NCI-H1930 (cell line): ENCODE measurements around the gene ANKRD60.

Source experiments
- DNase-seq, 2 experiments: peaks; one replicate each; lab custom pipeline; 2025; lab: John Stamatoyannopoulos, UW

The ANKRD60 gene

GRCh38 chr20:58223358-58223941 is 5.0 kb downstream of the ANKRD60 start:
- DNase-seq, result no peak

GRCh38 chr20:58222446-58222845 is 6.0 kb downstream of the ANKRD60 start:
- no peak for DNase-seq

- no peak for DNase-seq
Measured at GRCh38 chr20:58219342-58219700, 9.1 kb downstream of the ANKRD60 start.

- DNase-seq, result no peak
Measured at GRCh38 chr20:58218665-58219341, 9.7 kb downstream of the ANKRD60 start.

GRCh38 chr20:58216334-58216733 is 12.1 kb downstream of the ANKRD60 start:
- no peak for DNase-seq

- no peak for DNase-seq
Measured at GRCh38 chr20:58215116-58215515, 13.3 kb downstream of the ANKRD60 start.

- no peak for DNase-seq
Measured at GRCh38 chr20:58214310-58214709, 14.1 kb downstream of the ANKRD60 start.

- DNase-seq, result no peak
Measured at GRCh38 chr20:58213716-58214115, 14.7 kb downstream of the ANKRD60 start.

- peak in 1 of 2 experiments; percentile 36 for DNase-seq
Measured at GRCh38 chr20:58213121-58213520, 15.3 kb downstream of the ANKRD60 start.

- DNase-seq, result peak; percentile 43 to 52
Measured at GRCh38 chr20:58212636-58213035, 15.8 kb downstream of the ANKRD60 start.

GRCh38 chr20:58210398-58210747 is 18.1 kb downstream of the ANKRD60 start:
- DNase-seq, result no peak

- peak; percentile 50 to 86 for DNase-seq
Measured at GRCh38 chr20:58209652-58210397, 18.6 kb downstream of the ANKRD60 start.

GRCh38 chr20:58208944-58209343 is 19.5 kb downstream of the ANKRD60 start:
- DNase-seq, result no peak

GRCh38 chr20:58205850-58206249 is 22.6 kb downstream of the ANKRD60 start:
- DNase-seq, result no peak

- DNase-seq, result no peak
Measured at GRCh38 chr20:58202044-58202443, 26.4 kb downstream of the ANKRD60 start.

- DNase-seq, result no peak
Measured at GRCh38 chr20:58201616-58202015, 26.8 kb downstream of the ANKRD60 start.

GRCh38 chr20:58199469-58199868 is 29.0 kb downstream of the ANKRD60 start:
- no peak for DNase-seq

GRCh38 chr20:58198901-58199355 is 29.5 kb downstream of the ANKRD60 start:
- DNase-seq, result no peak

GRCh38 chr20:58198384-58198783 is 30.1 kb downstream of the ANKRD60 start:
- no peak for DNase-seq

- no peak for DNase-seq
Measured at GRCh38 chr20:58197185-58197469, 31.3 kb downstream of the ANKRD60 start.

- DNase-seq, result no peak
Measured at GRCh38 chr20:58196402-58197184, 31.9 kb downstream of the ANKRD60 start.

- DNase-seq, result no peak
Measured at GRCh38 chr20:58195047-58195446, 33.4 kb downstream of the ANKRD60 start.
